NCI-H2171 (cell line): ENCODE data around the gene MYO9B.
A peak's percentile ranks its signal among the peaks of the same experiment; 100 is the strongest.

Experiments
- DNase-seq: peaks from one replicate; lab custom pipeline; 2025; lab: John Stamatoyannopoulos, UW

The MYO9B gene

GRCh38 chr19:17075035-17075863, at the start of gene MYO9B, which contains the start of gene HAUS8:
Gene MYO9B (plus strand): TSS chr19:17075777. CDS start chr19:17101718, 25,941 bp downstream.
Gene HAUS8 (minus strand): TSS chr19:17075452. CDS start chr19:17075422, 30 bp downstream.
- DNase-seq: peak; percentile 98

DNA sequence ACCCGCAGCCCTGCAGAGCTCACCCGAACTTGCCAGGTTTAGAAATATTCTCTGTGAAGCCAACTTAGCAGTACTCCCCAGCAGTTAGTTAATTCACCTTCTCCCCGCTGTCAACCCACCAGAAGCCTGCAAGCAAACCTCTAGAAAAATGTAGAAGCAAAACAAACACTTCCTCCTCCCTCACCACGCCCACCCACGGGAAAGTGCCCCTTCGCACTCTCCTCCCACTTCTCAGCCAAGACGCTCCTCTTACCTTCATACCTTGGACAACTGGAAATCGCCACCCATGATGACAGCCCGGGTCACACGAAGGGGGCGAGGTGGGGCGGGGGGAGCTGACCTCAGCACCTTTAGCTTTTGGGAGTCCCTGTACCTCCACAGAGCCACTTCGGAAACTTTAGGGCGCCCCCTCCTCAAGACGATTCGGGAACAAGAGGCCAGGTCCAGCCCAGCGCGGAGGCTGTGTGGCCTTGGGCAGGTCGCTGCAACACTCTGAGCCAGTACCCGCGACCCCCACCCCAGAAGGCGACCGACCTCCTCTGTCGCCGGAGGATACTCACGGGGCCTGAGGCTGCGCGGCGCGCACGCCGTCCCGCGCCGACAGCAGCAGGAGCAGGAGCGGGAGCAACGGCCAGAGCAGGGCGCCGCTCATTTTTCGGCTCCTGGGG, 49.5 kb upstream of the MYO9B start:
- DNase-seq: no peak

DNA sequence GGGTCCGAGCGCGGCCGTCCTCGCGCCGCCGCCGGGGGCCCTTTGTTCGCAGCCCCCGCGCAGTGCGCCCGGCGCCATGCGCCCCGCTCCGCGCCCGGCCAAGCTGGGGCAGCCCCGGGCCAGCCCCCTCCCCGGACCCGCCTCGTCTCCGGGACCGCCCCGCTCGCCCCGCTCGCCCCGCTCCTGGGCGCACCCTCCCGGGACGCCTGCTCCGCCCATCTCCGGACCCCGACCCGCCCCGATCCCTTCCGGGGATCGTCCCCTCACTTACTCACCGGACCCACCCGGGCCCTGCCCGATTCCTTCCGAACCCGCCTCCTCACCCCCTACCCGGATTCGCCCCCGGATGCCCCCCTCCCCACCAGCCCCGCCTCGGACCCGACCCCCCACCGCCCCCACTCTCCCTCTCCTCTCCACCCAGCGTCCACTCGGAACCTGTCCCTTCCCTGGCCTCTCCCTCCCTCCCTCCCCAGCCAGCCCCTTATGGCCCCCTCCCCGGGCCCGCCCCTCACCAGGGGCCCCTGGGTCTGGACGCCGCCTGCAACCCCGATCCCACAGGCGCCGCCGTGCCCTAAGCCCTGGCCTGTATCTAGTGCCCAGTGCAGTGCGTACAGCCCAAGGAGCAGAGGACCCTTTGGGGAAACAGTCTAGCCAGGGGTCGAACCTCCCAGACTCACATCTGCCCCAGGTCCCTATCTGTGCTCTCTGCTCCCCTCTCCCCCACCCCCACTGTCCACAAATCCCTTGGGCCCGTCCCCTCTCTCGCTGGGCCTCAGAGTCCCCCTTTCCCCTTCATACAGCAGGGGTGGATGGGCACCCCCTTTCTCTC, 48.7 kb upstream of the MYO9B start, which contains the start of gene CPAMD8:
Gene CPAMD8 (minus strand): TSS at position 105 of the 829 bp plus-strand sequence. CDS start 168 bp downstream, outside the sequence.
- DNase-seq: no peak

DNA sequence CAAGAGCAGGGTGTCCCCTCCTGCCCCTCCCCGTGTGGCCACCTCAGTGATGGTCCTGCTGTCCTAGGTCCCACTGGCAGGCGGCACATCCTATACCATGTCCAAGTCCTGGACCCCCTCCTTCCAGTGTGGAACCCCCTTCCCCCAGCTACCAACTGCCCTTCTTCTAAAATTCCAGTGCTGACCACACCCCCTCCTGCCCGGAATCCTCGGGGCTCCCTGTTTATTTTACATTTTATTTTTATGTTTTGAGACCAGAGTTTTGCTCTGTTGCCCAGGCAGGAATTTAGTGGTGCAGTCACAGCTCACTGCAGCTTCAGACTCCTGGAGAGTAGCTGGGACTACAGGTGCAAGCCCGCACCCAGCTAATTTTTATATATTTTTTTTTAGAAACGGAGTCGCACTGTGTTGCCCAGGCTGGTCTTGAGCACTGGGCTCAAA, 48.0 kb upstream of the MYO9B start:
- no peak for DNase-seq

GRCh38 chr19:17031741-17032140, 43.8 kb upstream of the MYO9B start:
- DNase-seq: no peak

DNA sequence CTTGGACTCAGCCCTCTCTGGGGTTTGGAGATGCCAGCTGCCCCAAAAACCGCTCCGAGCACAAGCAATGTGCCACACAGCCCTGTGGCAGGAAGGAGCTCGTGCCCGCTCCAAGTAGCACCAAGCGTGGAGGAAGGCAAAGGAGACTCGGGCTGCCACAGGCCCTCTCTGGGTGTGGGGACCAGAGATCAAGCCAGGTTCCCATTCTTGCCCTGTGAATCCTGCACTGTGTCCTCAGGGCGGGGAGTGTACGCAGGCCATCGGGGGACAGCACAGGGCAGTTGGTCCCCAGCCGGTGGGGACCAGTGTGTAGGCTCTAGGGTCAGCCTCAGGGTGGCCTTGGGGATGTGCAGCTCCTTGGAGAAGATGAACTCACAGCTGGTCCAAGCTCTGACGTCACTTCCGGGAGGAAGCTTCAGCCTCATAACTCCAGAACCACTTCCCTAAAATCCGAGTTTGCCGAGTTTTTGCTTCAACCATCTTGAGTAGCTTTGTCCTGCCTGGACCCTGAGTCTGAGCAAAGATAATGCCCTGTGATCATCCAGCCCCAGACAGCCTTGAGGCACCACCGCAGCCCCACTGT, 39.6 kb upstream of the MYO9B start:
- no peak for DNase-seq

DNA sequence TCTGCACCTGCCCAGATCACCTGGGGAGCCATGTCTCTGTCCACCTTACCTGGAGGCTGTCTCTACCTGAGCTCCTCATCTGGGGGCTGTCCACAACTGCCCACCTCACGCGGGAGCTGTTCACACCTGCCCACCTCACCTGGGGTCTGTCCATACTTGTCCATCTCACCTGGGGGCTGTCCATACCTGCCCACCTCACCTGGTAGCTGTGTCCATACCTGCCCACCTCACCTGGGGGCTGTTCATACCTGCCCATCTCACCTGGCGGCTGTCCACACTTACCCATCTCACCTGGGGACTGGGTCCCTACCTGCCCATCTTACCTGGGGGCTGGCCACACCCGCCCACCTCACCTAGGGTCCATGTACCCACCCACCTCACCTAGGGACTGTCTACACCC, 38.9 kb upstream of the MYO9B start:
- DNase-seq: no peak

GRCh38 chr19:17037184-17037583, 38.4 kb upstream of the MYO9B start:
- DNase-seq: no peak

DNA sequence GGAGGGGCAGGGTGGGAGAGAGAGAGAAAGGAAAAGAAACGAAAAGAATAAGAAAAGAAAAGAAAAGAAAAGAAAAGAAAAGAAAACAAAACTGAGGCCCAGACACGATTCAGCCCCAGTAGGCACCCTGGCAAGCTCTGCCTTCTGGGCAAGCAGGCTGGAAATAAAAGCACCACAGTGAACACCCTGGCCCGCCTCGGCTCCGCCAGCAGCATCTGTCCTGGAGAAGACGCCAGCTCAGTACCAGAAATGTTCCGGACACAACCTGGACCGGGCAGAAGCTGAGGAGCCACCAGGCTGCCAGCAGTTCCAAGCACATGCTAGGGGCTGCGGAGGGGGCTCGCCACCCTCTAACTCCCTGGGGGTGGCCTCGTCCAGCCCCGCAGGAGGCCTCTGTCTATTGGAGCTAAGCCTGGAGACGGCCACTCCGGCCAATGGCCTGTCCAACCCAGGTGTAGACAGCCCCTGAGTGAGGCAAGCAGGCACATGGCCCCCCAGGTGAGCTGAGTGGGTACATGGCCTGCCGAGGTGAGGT, 37.5 kb upstream of the MYO9B start:
- no peak for DNase-seq

- DNase-seq: no peak
These were observed 33.6 kb upstream of the MYO9B start for GRCh38 chr19:17041976-17042375.

GRCh38 chr19:17043744-17044143, 31.8 kb upstream of the MYO9B start:
- DNase-seq: no peak

DNA sequence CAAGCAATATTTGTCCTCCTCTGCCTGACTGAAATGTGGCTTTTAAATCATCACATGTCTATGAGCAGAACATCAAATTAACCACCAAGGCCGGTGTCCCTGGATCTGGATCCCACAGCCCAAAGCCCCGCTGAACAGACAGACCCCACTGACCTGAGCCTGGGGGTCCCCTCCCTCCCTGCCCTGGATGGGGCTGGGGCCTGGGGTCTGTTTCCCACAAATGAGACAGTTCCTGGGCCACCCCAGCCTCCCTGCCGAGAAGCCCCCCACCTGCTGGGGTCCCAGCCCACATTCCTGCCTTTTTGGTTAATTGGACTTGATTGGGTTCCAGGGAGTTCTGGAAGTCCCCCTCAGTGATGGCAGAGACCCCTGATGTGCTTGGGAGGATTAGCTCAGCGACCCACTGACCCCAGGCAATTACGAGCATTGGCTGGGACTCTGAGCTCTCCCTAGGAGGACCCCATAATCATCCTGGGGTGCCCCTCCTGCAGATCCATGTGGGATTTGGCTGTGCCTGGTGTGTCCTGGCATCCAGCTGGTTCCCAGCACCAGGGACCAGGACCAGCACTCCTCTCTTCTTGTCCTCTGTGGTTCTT, 29.6 kb upstream of the MYO9B start:
- no peak for DNase-seq

- DNase-seq: no peak
These were observed 26.6 kb upstream of the MYO9B start for GRCh38 chr19:17048885-17049453.

- DNase-seq: no peak
These were observed 25.8 kb upstream of the MYO9B start for GRCh38 chr19:17049711-17050280.

DNA sequence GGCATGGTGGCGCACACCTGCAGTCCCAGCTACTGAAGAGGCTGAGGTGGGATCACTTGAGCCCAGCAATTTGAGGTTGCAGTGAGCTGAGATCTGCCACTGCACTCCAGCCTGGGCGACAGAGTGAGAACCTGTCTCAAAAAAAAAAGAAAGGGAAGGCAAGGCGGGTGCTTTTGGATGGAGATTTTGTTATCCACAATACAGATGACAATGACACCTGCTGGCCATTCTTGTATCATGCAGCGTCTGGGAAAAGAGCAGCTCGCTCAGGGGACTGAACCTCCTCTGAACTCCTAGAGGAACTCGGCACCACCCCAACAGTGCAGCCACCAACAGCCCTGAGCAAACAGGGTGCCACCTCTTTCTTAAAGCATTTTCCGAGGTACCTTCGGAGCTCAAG, 23.1 kb upstream of the MYO9B start:
- peak; percentile 37 for DNase-seq

DNA sequence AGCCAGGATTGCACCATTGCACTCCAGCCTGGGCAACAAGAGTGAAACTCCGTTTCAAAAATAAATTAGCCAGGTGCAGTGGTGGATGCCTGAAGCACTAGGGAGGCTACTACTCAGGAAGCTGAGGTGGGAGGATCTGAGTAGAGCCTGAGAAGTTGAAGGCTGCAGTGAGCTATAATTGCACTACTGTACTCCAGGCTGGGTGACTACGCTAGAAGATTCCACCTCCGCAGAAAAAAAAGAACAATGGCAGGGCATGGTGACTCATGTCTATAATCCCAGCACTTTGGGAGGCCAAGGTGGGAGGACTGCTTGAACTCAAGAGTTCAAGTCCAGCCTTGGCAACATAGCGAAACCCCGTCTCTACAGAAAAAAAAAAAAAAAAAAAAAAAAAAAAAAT, 20.8 kb upstream of the MYO9B start:
- no peak for DNase-seq

GRCh38 chr19:17055636-17056035, 19.9 kb upstream of the MYO9B start:
- DNase-seq: no peak

DNA sequence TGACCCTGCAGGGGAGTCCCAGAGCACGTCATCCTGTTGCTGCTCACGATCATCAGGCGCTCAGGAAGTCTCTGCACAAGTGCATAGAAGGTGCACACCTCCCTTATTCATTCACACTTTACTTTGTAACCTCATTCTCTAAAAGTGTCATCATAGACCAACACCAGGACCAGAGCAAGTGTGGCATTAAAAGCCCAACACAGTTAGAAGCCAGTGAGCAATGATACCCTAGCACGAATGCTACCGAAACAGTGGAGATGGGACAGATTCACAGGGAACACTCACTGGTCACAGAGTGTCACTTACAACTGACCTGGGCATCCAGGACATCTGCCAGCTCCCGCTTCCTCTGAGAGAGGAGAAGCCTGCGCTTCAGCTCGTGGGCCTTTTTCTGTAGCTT, 17.3 kb upstream of the MYO9B start:
- peak; percentile 5 for DNase-seq

- DNase-seq: no peak
These were observed 14.8 kb upstream of the MYO9B start for GRCh38 chr19:17060802-17061201.

DNA sequence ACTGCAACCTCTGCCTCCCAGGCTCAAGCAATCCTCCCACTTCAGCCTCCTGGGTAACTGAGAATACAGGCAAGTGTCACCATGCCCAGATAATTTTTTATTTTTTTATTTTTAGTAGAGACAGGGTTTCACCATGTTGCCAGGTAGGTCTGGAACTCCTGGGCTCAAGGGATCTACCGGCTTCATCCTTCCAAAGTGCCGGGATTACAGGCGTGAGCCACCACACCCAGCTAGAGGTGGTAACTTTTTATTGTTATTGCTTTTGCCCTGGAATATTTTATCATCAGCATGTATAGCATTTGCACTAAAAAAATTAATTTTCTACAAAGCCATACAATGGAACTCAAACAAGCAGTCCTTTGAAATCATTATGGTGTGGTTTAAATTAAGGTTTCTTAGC, 14.4 kb upstream of the MYO9B start:
- DNase-seq: no peak

- no peak for DNase-seq
These were observed 13.9 kb upstream of the MYO9B start for GRCh38 chr19:17061691-17062090.
